Brain microvascular endothelial cell (primary cell): Measurements from ENCODE around the gene CAVIN1.
"Not testable (repeated sequence)": the region's sequence is repeated elsewhere in the genome, so short reads cannot be mapped to it uniquely, and the experiment has no call there.

ENCODE experiments used
- DNase-seq: peaks from one replicate; pipeline ENCODE4 v3.0.0-alpha.2; 2020
- H3K27ac ChIP-seq: fragments of 250-450 bp; sonication (Bioruptor Pico); 2 replicates; pipeline ENCODE4 v1.5.1; 2020; ENCODE audit warnings: mild to moderate bottlenecking, moderate library complexity
- H3K27me3 ChIP-seq: fragments of 250-450 bp; sonication (Bioruptor Pico); replicated peaks from 2 replicates; pipeline ENCODE4 v1.5.1; 2020; ENCODE audit warnings: mild to moderate bottlenecking
- H3K36me3 ChIP-seq: fragments of 250-450 bp; sonication (Bioruptor Pico); replicated peaks from 2 replicates; pipeline ENCODE4 v1.5.1; 2020; ENCODE audit warnings: mild to moderate bottlenecking
- H3K4me3 ChIP-seq: 2 replicates; pipeline ENCODE4 v1.5.1; 2011; ENCODE audit warnings: low read depth, mild to moderate bottlenecking, control low read depth, low read length, moderate library complexity
- CTCF ChIP-seq: IDR thresholded peaks from 2 replicates; pipeline ENCODE4 v1.5.1; 2011; ENCODE audit warnings: low read depth, mild to moderate bottlenecking, moderate library complexity, low read length, control low read depth, inconsistent platforms; ENCODE audit errors: missing control alignments
- in situ Hi-C: cut with HindIII; loops from 2 replicates; pipeline ENCODE4 v1.10.0; 2017; ENCODE audit warnings: low sequenced_read_pairs, low pct_ligation_motif_present

CAVIN1 gene

GRCh38 chr17:42402117-42402516, 20.9 kb downstream of the CAVIN1 start:
- Histone ChIP-seq H3K36me3 (peaks cover 40% of the 10 kb centered on the region), H3K27me3 (no peaks in the 10 kb centered on the region), H3K27ac (no peak overlapping the region), H3K4me3 (no peak overlapping the region)
- TF ChIP-seq CTCF: no peak
- no peak for DNase-seq
- in situ Hi-C loops: no loop called here

GRCh38 chr17:42400844-42401375, 22.1 kb downstream of the CAVIN1 start:
- H3K36me3 ChIP-seq: peaks cover 37% of the 10 kb centered on the region
- H3K27me3 ChIP-seq, H3K4me3 ChIP-seq, in situ Hi-C loops, H3K27ac ChIP-seq, DNase-seq: not testable (repeated sequence)

GRCh38 chr17:42399948-42400843, 22.9 kb downstream of the CAVIN1 start:
- Histone ChIP-seq H3K36me3 (peaks cover 36% of the 10 kb centered on the region), H3K27ac (no peak overlapping the region), H3K4me3 (no peak overlapping the region), H3K27me3 (no peaks in the 10 kb centered on the region)
- DNase-seq: no peak
- in situ Hi-C loops: no loop called here
- TF ChIP-seq CTCF: no peak

GRCh38 chr17:42399121-42399520, 23.9 kb downstream of the CAVIN1 start:
- no peak for DNase-seq

GRCh38 chr17:42395601-42396000, 27.5 kb downstream of the CAVIN1 start:
- H3K4me3 ChIP-seq, H3K27me3 ChIP-seq, DNase-seq, in situ Hi-C loops, H3K27ac ChIP-seq, H3K36me3 ChIP-seq: not testable (repeated sequence)

More at GRCh38 chr17:42399121-42399520, 23.9 kb downstream of the CAVIN1 start:
- no peak for TF ChIP-seq CTCF
- H3K27me3 ChIP-seq: no peaks in the 10 kb centered on the region
- in situ Hi-C loops: no loop called here
- no peak overlapping the region for H3K27ac ChIP-seq
- peaks cover 25% of the 10 kb centered on the region for H3K36me3 ChIP-seq
- no peak overlapping the region for H3K4me3 ChIP-seq

- Histone ChIP-seq H3K27me3 (no peaks in the 10 kb centered on the region), H3K27ac (no peak overlapping the region), H3K36me3 (no peaks in the 10 kb centered on the region), H3K4me3 (no peak overlapping the region)
- no peak for TF ChIP-seq CTCF
- no peak for DNase-seq
- in situ Hi-C loops: no loop called here
These were observed 28.2 kb downstream of the CAVIN1 start for GRCh38 chr17:42394838-42395237.
